HL-60/S4 treated with retinoic acid at 250 ng/mL for 4 days and 3 days (cell line): Measurements from ENCODE around the gene AIFM3.

Source experiments
- in situ Hi-C: fragments of 300-500 bp; cut with MboI; formaldehyde crosslinking; loops from 2 replicates; pipeline ENCODE4 v1.7.0; 2022; ENCODE audit warnings: low sequenced_read_pairs

The AIFM3 gene

GRCh38 chr22:20974336-20974955 is 7.4 kb downstream of the AIFM3 start:
- in situ Hi-C loops = no loop called here

- in situ Hi-C loops = loop anchor here (25.0 kb wide), 1 partner anchor 662 kb away; the partner anchor contains the start of genes CCDC116, SDF2L1 and YDJC
Measured at GRCh38 chr22:20975541-20976290, 8.7 kb downstream of the AIFM3 start.

GRCh38 chr22:20976291-20976877 is 9.3 kb downstream of the AIFM3 start:
- in situ Hi-C loops = loop anchor here (25.0 kb wide), 1 partner anchor 661 kb away; the partner anchor contains the start of genes CCDC116, SDF2L1 and YDJC

- in situ Hi-C loops = loop anchor here (25.0 kb wide), 1 partner anchor 660 kb away; the partner anchor contains the start of genes CCDC116, SDF2L1 and YDJC
Measured at GRCh38 chr22:20977019-20977418, 10.0 kb downstream of the AIFM3 start.

- in situ Hi-C loops = loop anchor here (25.0 kb wide), 1 partner anchor 660 kb away; the partner anchor contains the start of genes CCDC116, SDF2L1 and YDJC
Measured at GRCh38 chr22:20977516-20978170, 10.6 kb downstream of the AIFM3 start.

GRCh38 chr22:20978419-20978818 is 11.4 kb downstream of the AIFM3 start:
- in situ Hi-C loops = loop anchor here (25.0 kb wide), 1 partner anchor 659 kb away; the partner anchor contains the start of genes CCDC116, SDF2L1 and YDJC

- in situ Hi-C loops = loop anchor here (25.0 kb wide), 1 partner anchor 658 kb away; the partner anchor contains the start of genes CCDC116, SDF2L1 and YDJC
Measured at GRCh38 chr22:20979243-20979809, 12.3 kb downstream of the AIFM3 start.

GRCh38 chr22:20979940-20980453 is 12.9 kb downstream of the AIFM3 start:
- in situ Hi-C loops = loop anchor here (25.0 kb wide), 1 partner anchor 657 kb away; the partner anchor contains the start of genes CCDC116, SDF2L1 and YDJC

- in situ Hi-C loops = loop anchor here (25.0 kb wide), 1 partner anchor 657 kb away; the partner anchor contains the start of genes CCDC116, SDF2L1 and YDJC
Measured at GRCh38 chr22:20980523-20980922, 13.5 kb downstream of the AIFM3 start.

- in situ Hi-C loops = loop anchor here (25.0 kb wide), 1 partner anchor 656 kb away; the partner anchor contains the start of genes CCDC116, SDF2L1 and YDJC
Measured at GRCh38 chr22:20980938-20981722, 14.1 kb downstream of the AIFM3 start.

GRCh38 chr22:20981787-20982562 is 14.9 kb downstream of the AIFM3 start, which contains the start of gene LZTR1:
LZTR1 (plus strand) TSS chr22:20982297; CDS start chr22:20982372, 75 bp downstream.
- in situ Hi-C loops = loop anchor here (25.0 kb wide), 1 partner anchor 655 kb away; the partner anchor contains the start of genes CCDC116, SDF2L1 and YDJC

- in situ Hi-C loops = loop anchor here (25.0 kb wide), 1 partner anchor 655 kb away; the partner anchor contains the start of genes CCDC116, SDF2L1 and YDJC
Measured at GRCh38 chr22:20982563-20982882, 15.5 kb downstream of the AIFM3 start.

GRCh38 chr22:20983081-20983771 is 16.2 kb downstream of the AIFM3 start:
- in situ Hi-C loops = loop anchor here (25.0 kb wide), 1 partner anchor 654 kb away; the partner anchor contains the start of genes CCDC116, SDF2L1 and YDJC

GRCh38 chr22:20985720-20986119 is 18.7 kb downstream of the AIFM3 start:
- in situ Hi-C loops = loop anchor here (25.0 kb wide), 1 partner anchor 652 kb away; the partner anchor contains the start of genes CCDC116, SDF2L1 and YDJC

GRCh38 chr22:20986365-20986764 is 19.3 kb downstream of the AIFM3 start:
- in situ Hi-C loops = loop anchor here (25.0 kb wide), 1 partner anchor 651 kb away; the partner anchor contains the start of genes CCDC116, SDF2L1 and YDJC

GRCh38 chr22:20987375-20987774 is 20.3 kb downstream of the AIFM3 start:
- in situ Hi-C loops = loop anchor here (25.0 kb wide), 1 partner anchor 650 kb away; the partner anchor contains the start of genes CCDC116, SDF2L1 and YDJC
